ENCODE data around the gene ENKD1. TPM values are rescaled to one million over a fixed set of nuclear protein-coding genes. Genes with fewer than 3 reads are reported as not detected.
A peak's percentile ranks its signal among the peaks of the same experiment; 100 is the strongest.

Gene ENKD1
- total and polyA plus RNA-seq, 2 of the 13 experiments (the other 11 are each of a cell fraction or from before 2014, with no cell fraction given): 10.8 to 20.8 TPM

DNA sequence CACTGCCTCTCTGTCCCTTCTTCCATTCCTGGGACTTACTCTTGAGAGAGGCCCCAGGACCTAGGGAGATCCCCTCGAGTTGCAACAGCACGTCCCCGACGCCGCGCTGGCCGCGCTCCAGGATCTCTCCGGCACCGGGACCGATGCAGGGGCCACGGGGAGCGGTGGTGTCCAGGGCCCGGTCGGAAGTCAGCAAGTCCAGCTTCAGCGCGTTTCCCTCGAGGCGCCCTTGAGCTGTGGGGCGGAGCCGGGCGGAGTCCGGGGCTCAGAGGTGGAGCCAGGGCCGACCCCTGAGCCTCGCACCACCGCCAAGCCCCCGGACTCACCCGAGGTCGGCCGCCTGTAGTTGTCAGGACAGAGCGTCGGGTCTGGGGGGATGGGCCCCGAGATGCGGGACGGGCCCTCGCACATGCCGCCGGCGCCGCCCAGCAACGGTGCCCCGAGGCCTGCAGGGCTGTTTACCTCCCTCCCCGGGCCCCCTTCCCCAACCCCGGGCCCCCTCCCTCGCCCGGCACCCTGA, 458 bp downstream of the ENKD1 start (continued):
- TF ChIP-seq, protein P1, sequence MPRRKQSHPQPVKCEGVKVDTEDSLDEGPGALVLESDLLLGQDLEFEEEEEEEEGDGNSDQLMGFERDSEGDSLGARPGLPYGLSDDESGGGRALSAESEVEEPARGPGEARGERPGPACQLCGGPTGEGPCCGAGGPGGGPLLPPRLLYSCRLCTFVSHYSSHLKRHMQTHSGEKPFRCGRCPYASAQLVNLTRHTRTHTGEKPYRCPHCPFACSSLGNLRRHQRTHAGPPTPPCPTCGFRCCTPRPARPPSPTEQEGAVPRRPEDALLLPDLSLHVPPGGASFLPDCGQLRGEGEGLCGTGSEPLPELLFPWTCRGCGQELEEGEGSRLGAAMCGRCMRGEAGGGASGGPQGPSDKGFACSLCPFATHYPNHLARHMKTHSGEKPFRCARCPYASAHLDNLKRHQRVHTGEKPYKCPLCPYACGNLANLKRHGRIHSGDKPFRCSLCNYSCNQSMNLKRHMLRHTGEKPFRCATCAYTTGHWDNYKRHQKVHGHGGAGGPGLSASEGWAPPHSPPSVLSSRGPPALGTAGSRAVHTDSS (CRISPR knock-in tag; conservative IDR thresholded peaks at IDR 0.05): no peak
- TF ChIP-seq ZBTB21 (CRISPR knock-in tag; IDR thresholded peaks at IDR 0.05) (no peak), RARA (CRISPR knock-in tag; IDR thresholded peaks at IDR 0.05) (no peak), ZNF253 (CRISPR knock-in tag; IDR thresholded peaks at IDR 0.05; ENCODE audit: borderline replicate concordance) (peak; percentile 91), ZNF430 (CRISPR knock-in tag; IDR thresholded peaks at IDR 0.05) (peak; percentile 38; the same call in 1 of the 2 replicates), GLMP (CRISPR knock-in tag; IDR thresholded peaks at IDR 0.05; ENCODE audit: borderline replicate concordance) (no peak), NAIF1 (CRISPR knock-in tag; IDR thresholded peaks at IDR 0.05; ENCODE audit: borderline replicate concordance) (no peak), ZNF552 (CRISPR knock-in tag; IDR thresholded peaks at IDR 0.05; ENCODE audit: borderline replicate concordance) (peak; percentile 41), NRL (CRISPR knock-in tag; IDR thresholded peaks at IDR 0.05; ENCODE audit: borderline replicate concordance) (peak; percentile 71; the same call in 1 of the 2 replicates), ZNF543 (CRISPR knock-in tag; IDR thresholded peaks at IDR 0.05) (no peak; the same call in 1 of the 2 replicates), ZNF652 (CRISPR knock-in tag; IDR thresholded peaks at IDR 0.05; ENCODE audit: borderline replicate concordance, low read depth) (no peak), ATAD3A (CRISPR knock-in tag; IDR thresholded peaks at IDR 0.05) (no peak), ZFP62 (CRISPR knock-in tag; IDR thresholded peaks at IDR 0.05) (no peak), ZMYM2 (CRISPR knock-in tag; IDR thresholded peaks at IDR 0.05) (0 out of 2 replicates have a peak, but pooled peaks have one; percentile 34), JUN (CRISPR knock-in tag; IDR thresholded peaks at IDR 0.05) (no peak), CC2D1A (CRISPR knock-in tag; IDR thresholded peaks at IDR 0.05) (no peak), SNAI1 (CRISPR knock-in tag; IDR thresholded peaks at IDR 0.05; ENCODE audit: borderline replicate concordance) (peak; percentile 86), ASH2L (IDR thresholded peaks at IDR 0.05; ENCODE audit: insufficient read length, low read depth, low read length) (peak; percentile 69), ATF2 (CRISPR knock-in tag; IDR thresholded peaks at IDR 0.05) (0 out of 2 replicates have a peak, but pooled peaks have one; percentile 15), ETV6 (CRISPR knock-in tag; conservative IDR thresholded peaks at IDR 0.05) (no peak; the same call in 1 of the 2 replicates), TARDBP (CRISPR knock-in tag; IDR thresholded peaks at IDR 0.05) (peak; percentile 62; the same call in 1 of the 2 replicates), CHD4 (IDR thresholded peaks at IDR 0.05; ENCODE audit: borderline replicate concordance, low read length) (no peak)
- TF ChIP-seq, protein P2, sequence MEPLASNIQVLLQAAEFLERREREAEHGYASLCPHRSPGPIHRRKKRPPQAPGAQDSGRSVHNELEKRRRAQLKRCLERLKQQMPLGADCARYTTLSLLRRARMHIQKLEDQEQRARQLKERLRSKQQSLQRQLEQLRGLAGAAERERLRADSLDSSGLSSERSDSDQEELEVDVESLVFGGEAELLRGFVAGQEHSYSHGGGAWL (CRISPR knock-in tag; IDR thresholded peaks at IDR 0.05): peak; percentile 78; the same call in 1 of the 2 replicates
- TF ChIP-seq, protein P3, sequence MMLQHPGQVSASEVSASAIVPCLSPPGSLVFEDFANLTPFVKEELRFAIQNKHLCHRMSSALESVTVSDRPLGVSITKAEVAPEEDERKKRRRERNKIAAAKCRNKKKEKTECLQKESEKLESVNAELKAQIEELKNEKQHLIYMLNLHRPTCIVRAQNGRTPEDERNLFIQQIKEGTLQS (CRISPR knock-in tag; IDR thresholded peaks at IDR 0.05): no peak

All from HepG2 (cell line).